ENCODE measurements around the gene GJD3.

The GJD3 gene

DNA sequence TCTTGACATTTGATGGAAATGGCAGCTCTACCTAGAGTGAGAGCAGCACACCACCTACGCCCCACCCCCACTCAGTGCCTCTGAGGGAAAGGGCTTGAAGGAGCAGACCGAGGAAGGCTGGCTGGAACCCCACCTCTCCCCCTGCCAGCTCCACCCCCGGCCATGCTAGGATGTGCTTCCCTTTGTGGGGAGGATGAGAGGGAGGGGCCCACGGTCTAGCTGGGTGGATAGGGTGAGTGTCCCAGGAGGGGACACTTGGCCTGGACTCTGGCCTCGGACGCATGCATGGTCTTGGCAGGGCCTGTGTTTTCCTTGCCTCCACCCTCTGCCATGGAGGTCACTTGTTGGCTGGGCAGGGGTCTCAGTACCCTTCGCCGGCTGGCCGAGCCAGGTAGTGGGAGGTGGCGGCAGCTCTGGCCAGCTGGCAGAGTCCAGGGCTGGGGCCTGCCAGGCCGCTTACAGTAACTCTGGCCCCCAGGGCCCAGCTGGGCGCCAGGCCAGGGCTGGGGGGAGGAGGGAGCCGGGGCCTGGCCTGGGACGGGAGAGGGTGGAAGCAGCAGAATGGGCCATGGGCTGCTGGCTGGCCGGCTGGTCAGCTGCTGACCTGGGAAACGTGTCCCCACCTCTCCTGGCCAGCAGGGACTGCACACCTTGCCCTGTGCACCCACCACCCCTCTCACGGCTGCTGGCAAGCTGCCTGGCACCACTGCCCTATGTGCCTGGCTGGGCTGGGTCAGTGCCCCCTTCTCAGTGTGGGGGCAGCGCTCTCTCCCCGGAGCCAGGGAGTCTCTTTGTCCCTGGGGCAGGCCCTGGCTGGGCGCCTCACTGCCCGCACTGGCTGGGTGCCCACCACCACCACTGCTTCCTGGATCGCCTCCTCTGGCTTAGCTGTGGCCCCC is 32.5 kb downstream of the GJD3 start:
- H3K27ac ChIP-seq, result peak overlapping the region; percentile 66
- POLR2A ChIA-PET (ENCODE audit: low non-redundant PET), result no interaction called here
- no peak for DNase-seq (ENCODE audit: low spot score)
- CTCF ChIA-PET, result interaction anchor here (2.4 kb wide), 1 partner anchor 15 kb away, joined by 8 read pairs; no protein-coding TSS in a partner anchor
- TF ChIP-seq, protein P1, sequence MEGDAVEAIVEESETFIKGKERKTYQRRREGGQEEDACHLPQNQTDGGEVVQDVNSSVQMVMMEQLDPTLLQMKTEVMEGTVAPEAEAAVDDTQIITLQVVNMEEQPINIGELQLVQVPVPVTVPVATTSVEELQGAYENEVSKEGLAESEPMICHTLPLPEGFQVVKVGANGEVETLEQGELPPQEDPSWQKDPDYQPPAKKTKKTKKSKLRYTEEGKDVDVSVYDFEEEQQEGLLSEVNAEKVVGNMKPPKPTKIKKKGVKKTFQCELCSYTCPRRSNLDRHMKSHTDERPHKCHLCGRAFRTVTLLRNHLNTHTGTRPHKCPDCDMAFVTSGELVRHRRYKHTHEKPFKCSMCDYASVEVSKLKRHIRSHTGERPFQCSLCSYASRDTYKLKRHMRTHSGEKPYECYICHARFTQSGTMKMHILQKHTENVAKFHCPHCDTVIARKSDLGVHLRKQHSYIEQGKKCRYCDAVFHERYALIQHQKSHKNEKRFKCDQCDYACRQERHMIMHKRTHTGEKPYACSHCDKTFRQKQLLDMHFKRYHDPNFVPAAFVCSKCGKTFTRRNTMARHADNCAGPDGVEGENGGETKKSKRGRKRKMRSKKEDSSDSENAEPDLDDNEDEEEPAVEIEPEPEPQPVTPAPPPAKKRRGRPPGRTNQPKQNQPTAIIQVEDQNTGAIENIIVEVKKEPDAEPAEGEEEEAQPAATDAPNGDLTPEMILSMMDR (conservative IDR thresholded peaks at IDR 0.05; ENCODE audit: low read depth), result no peak

DNA sequence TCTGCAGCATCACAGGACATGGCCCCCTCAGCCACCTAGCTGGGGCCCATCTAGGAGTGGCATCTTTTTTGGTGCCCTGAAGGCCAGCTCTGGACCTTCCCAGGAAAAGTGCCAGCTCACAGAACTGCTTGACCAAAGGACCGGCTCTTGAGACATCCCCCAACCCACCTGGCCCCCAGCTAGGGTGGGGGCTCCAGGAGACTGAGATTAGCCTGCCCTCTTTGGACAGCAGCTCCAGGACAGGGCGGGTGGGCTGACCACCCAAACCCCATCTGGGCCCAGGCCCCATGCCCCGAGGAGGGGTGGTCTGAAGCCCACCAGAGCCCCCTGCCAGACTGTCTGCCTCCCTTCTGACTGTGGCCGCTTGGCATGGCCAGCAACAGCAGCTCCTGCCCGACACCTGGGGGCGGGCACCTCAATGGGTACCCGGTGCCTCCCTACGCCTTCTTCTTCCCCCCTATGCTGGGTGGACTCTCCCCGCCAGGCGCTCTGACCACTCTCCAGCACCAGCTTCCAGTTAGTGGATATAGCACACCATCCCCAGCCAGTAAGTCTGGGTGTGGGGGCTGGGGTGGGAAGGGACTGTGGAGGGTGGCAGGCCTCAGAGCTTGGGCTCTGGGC is 33.6 kb downstream of the GJD3 start:
- no peak for DNase-seq (ENCODE audit: low spot score)
- peak overlapping the region; percentile 66 for H3K27ac ChIP-seq
- ChIA-PET CTCF (interaction anchor here (2.4 kb wide), 1 partner anchor 13 kb away, joined by 8 read pairs; no protein-coding TSS in a partner anchor), POLR2A (ENCODE audit: low non-redundant PET) (interaction anchor here (0.7 kb wide), 1 partner anchor 1171 kb away, joined by 3 read pairs; no protein-coding TSS in a partner anchor)
- TF ChIP-seq, protein P1 (conservative IDR thresholded peaks at IDR 0.05; ENCODE audit: low read depth), result no peak

DNA sequence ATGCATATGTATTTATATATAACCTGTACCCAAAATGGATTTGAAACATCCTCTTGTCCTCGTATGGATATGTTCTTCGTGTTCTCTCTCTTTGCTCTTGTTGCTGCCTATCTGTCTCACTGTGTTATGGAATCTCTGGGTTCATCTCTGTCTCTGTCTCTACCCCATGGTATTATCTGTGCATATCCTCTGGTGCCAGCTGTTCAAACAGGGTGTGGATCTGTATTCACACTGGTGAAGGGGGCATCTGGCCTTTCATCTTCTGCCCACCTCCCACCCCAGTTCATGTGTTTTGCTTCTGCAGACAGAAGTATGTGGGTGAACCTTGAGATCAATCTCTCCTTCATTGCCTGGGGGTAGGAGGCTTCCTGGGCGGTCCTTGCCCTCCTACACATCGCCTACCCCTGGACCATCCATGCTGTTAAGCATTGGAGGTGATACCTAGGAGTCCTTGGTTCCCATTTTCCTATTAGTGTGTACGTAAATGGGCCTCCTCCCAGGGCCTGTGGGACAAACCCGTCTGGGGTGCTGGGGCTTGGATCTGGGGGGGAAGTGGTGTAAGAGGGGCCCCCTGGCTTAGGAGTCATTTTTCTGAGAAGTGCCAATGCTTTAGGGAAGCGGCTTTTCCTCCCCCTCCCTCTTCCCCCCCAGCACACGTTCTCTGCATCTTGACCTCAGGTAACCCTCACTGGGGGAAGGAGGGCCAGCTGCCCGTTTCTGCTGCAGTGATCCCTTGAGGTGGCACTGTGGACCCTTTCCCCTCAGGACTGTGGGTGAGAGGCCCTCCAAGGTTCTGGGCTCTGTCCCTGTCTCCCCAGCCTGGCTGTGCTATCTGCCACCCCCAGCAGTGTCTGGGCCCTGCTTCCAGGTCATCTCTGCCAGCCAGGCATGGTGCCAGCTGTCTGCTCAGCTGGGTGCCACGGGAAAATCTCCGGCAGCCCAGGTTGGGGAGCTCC is 34.4 kb downstream of the GJD3 start:
- H3K27ac ChIP-seq, result peak overlapping the region; percentile 66

DNA sequence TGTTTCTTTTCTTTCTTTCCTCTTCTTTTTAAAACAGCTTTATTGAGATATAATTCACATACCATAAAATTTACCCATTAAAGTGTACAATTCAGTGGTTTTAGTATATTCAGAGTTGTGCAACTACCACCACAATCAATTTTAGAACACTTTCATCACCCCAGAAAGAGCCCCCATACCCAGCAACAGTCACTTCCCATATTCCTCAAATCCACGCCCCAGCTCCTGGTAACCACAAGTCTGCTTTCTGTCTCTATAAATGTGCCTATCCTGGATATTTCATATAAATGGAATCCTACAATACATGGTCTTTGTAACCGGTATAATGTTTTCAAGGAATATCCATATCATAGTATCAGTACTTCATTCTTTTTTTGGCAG is 36.2 kb downstream of the GJD3 start:
- DNase-seq (ENCODE audit: low spot score), result no peak
- CTCF ChIA-PET, result interaction anchor here (0.6 to 1.0 kb wide), 3 partner anchors 11 to 735 kb away, joined by 3 to 10 read pairs (median 4); no protein-coding TSS in a partner anchor
- peak overlapping the region; percentile 99 for H3K27ac ChIP-seq
- POLR2A ChIA-PET (ENCODE audit: low non-redundant PET), result no interaction called here
- TF ChIP-seq, protein P1 (conservative IDR thresholded peaks at IDR 0.05; ENCODE audit: low read depth), result no peak

More for the DNA sequence above, 34.4 kb downstream of the GJD3 start:
- TF ChIP-seq, protein P1 (conservative IDR thresholded peaks at IDR 0.05; ENCODE audit: low read depth), result no peak
- POLR2A ChIA-PET (ENCODE audit: low non-redundant PET), result interaction anchor here (0.7 kb wide), 1 partner anchor 1172 kb away, joined by 3 read pairs; no protein-coding TSS in a partner anchor
- DNase-seq (ENCODE audit: low spot score), result no peak
- CTCF ChIA-PET, result interaction anchor here (2.4 kb wide), 1 partner anchor 13 kb away, joined by 8 read pairs; no protein-coding TSS in a partner anchor

DNA sequence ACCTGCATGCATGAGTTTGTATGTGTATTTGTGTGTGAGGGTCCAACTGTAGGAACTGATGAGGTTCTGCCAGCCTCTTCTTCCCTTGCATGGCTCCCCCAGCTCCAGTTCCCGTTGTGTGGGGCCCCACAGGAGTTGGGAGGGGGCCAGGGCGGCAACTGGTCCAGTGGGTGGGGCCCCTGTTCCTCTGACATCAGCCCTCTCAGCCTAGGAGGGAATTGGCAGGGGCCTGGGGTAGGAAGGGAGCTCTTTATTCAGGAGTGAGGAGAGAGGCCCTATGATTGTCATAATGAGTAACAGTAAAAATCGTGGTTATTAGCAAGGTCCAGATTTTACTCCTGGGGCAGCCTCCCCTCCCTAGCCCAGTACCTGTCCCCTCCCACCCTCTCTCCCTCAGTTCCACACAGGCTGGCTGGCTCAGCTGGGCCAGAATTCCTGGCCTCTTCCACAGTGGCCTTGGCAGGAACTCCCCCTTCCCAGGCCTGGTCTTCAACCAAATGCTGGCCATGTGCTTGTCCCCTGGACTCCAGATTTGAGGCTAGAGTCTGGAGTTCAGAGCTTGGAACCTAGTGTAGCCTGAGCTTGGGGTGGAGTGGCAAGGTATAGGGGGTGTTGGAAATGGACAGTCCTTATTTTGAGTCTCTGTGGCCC is 36.7 kb downstream of the GJD3 start:
- H3K27ac ChIP-seq, result peak overlapping the region; percentile 99
- POLR2A ChIA-PET (ENCODE audit: low non-redundant PET), result no interaction called here
- no peak for DNase-seq (ENCODE audit: low spot score)
- TF ChIP-seq, protein P1 (conservative IDR thresholded peaks at IDR 0.05; ENCODE audit: low read depth), result no peak
- CTCF ChIA-PET, result interaction anchor here (0.6 to 1.0 kb wide), 3 partner anchors 10 to 215 kb away, joined by 3 to 10 read pairs (median 3); no protein-coding TSS in a partner anchor
